MM.1S (cell line): ENCODE data around the gene NDUFB10.

ENCODE experiments used
- CTCF ChIP-seq: fragments of 300-600 bp; sonication (generic); IDR thresholded peaks from 2 replicates; pipeline ENCODE4 v1.5.1; 2016; ENCODE audit warnings: antibody characterized with exemption, low read length, mixed read lengths
- EZH2 ChIP-seq: fragments of 300-600 bp; sonication (generic); optimal IDR thresholded peaks from 2 replicates; pipeline ENCODE3; 2017; ENCODE audit warnings: low read depth, mild to moderate bottlenecking, antibody characterized with exemption, low read length, mixed read lengths
- EZH2phosphoT487 ChIP-seq: fragments of 300-600 bp; sonication (generic); IDR thresholded peaks from 2 replicates; pipeline ENCODE4 v1.6.1; 2018; ENCODE audit warnings: antibody characterized with exemption, low read length

- TF ChIP-seq EZH2 (no peak), CTCF (no peak), EZH2phosphoT487 (no peak)
Observed at GRCh38 chr16:1975432-1976215, 16.3 kb downstream of the NDUFB10 start.
